Mononuclear cell (primary cell): ENCODE measurements around the gene TTC17. TPM values are rescaled to one million over a fixed set of nuclear protein-coding genes. Genes with fewer than 3 reads are reported as not detected.

Experiments used
- H3K27me3 ChIP-seq: 2 replicates; pipeline ENCODE4 v1.6.0; 2011; ENCODE audit warnings: low read length, control low read depth; ENCODE audit not compliant: insufficient read depth
- H3K4me1 ChIP-seq: 2 replicates; pipeline ENCODE4 v1.5.1; 2011; ENCODE audit warnings: mild to moderate bottlenecking, low read length, control low read depth; ENCODE audit not compliant: insufficient read depth
- H3K4me3 ChIP-seq: 2 replicates; pipeline ENCODE4 v1.5.1; 2011; ENCODE audit warnings: mild to moderate bottlenecking, low read length, moderate library complexity
- H3K9me3 ChIP-seq: 2 replicates; pipeline ENCODE4 v1.5.1; 2011; ENCODE audit warnings: low read depth, mild to moderate bottlenecking, control low read depth, low read length
- total RNA-seq: library from RNA; depleted of rRNA; stranded (reverse); fragments of >200 nt; gene quantifications from one replicate; pipeline ENCODE4 v1.2.3, GENCODE V29; 2012

TTC17 gene
- total RNA-seq, 1 donor, result 123 TPM

GRCh38 chr11:43517518-43517917, 158.8 kb downstream of the TTC17 start:
- H3K27me3 ChIP-seq, result no peaks in the 10 kb centered on the region
- no peaks in the 10 kb centered on the region for H3K9me3 ChIP-seq
- no peak overlapping the region for H3K4me3 ChIP-seq
- no peaks in the 10 kb centered on the region for H3K4me1 ChIP-seq

GRCh38 chr11:43518408-43519160, 159.9 kb downstream of the TTC17 start:
- H3K4me3 ChIP-seq, result no peak overlapping the region
- H3K9me3 ChIP-seq, result no peaks in the 10 kb centered on the region
- H3K27me3 ChIP-seq, result no peaks in the 10 kb centered on the region
- H3K4me1 ChIP-seq, result no peaks in the 10 kb centered on the region

GRCh38 chr11:43521471-43521870, 162.8 kb downstream of the TTC17 start:
- Histone ChIP-seq H3K9me3 (no peaks in the 10 kb centered on the region), H3K4me1 (no peaks in the 10 kb centered on the region), H3K27me3 (no peaks in the 10 kb centered on the region), H3K4me3 (no peak overlapping the region)

GRCh38 chr11:43523632-43524031, 164.9 kb downstream of the TTC17 start:
- H3K9me3 ChIP-seq, result no peaks in the 10 kb centered on the region
- H3K27me3 ChIP-seq, result no peaks in the 10 kb centered on the region
- H3K4me1 ChIP-seq, result no peaks in the 10 kb centered on the region
- no peak overlapping the region for H3K4me3 ChIP-seq

- Histone ChIP-seq H3K4me1 (no peaks in the 10 kb centered on the region), H3K9me3 (no peaks in the 10 kb centered on the region), H3K4me3 (no peak overlapping the region), H3K27me3 (peaks cover 7% of the 10 kb centered on the region)
Measured at GRCh38 chr11:43532041-43532440, 173.3 kb downstream of the TTC17 start.

GRCh38 chr11:43537833-43538615, 179.3 kb downstream of the TTC17 start:
- H3K4me1 ChIP-seq, result no peaks in the 10 kb centered on the region
- H3K27me3 ChIP-seq, result peaks cover 18% of the 10 kb centered on the region
- no peak overlapping the region for H3K4me3 ChIP-seq
- H3K9me3 ChIP-seq, result no peaks in the 10 kb centered on the region

- no peak overlapping the region for H3K4me3 ChIP-seq
- no peaks in the 10 kb centered on the region for H3K4me1 ChIP-seq
- no peaks in the 10 kb centered on the region for H3K9me3 ChIP-seq
- H3K27me3 ChIP-seq, result peaks cover 30% of the 10 kb centered on the region
Measured at GRCh38 chr11:43541993-43542392, 183.3 kb downstream of the TTC17 start.

GRCh38 chr11:43542750-43543712, 184.3 kb downstream of the TTC17 start:
- Histone ChIP-seq H3K9me3 (no peaks in the 10 kb centered on the region), H3K27me3 (peaks cover 33% of the 10 kb centered on the region), H3K4me1 (no peaks in the 10 kb centered on the region), H3K4me3 (no peak overlapping the region)

Other genes with a start within 250 kb of the TTC17 start
- gene API5, start 46.9 kb upstream of the TTC17 start, total RNA-seq, result 90.0 TPM